OCI-LY7 (cell line): ENCODE results near the gene CCL14.

ENCODE experiments used
- CTCF ChIP-seq: fragments of 200-600 bp; sonication (generic); conservative IDR thresholded peaks from 2 replicates; pipeline ENCODE4 v1.5.1; 2014; ENCODE audit warnings: mild to moderate bottlenecking, antibody characterized with exemption, low read length, moderate library complexity, mixed read lengths
- EZH2phosphoT487 ChIP-seq: fragments of 200-600 bp; sonication (generic); IDR thresholded peaks from 2 replicates; pipeline ENCODE4 v1.6.1; 2018; ENCODE audit warnings: low read depth, borderline replicate concordance, mild to moderate bottlenecking, mixed run types, antibody characterized with exemption, low read length, moderate library complexity, mixed read lengths

GRCh38 chr17:35972535-35972934 lies 14.0 kb downstream of the CCL14 start:
- TF ChIP-seq CTCF (no peak), EZH2phosphoT487 (no peak)
